ENCODE measurements around the gene KRT71.
A peak's percentile ranks its signal among the peaks of the same experiment; 100 is the strongest.

KRT71 gene

DNA sequence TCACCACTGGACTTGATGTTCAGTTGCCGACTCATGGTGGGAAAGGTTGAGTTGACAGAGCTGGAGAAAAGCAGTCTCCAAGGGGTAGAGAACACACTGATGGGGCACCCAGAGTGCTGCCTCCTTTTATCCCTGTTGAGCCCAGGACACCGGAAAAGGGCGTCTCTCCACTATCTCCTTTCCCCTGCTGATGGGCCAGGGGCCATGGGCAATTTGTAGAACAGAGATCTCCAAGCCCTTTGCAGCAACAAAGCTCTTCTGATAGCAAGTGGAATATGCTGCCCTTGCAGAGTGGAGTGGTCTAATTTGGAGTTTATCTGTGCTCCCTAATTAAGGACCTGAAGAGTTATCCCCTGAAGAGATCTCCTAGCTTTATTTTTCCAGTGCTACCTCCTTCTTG is 20.8 kb upstream of the KRT71 start, which contains the start of gene KRT74:
Gene KRT74, minus strand, starts transcription at position 101 of the 400 bp plus-strand sequence. Its CDS starts 66 bp downstream, at position 35.
- no peak for DNase-seq

DNA sequence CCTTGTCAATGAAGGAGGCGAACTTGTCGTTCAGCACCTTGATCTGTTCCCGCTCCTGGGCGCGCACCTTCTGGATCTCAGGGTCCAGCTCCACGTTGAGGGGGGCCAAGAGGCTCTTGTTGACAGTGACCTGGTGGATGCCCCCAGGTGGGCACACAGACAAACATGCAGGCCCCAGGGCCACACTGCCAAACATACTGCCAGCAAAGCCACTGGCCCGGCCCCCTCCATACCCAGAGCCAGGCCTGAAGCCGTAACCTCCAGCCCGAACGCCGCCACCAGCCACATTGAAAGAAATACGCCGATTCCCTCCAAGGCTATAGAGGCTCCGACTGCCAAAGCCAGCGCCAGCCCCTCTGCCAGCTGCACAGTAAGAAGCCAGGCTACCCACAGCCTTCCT is 20.4 kb upstream of the KRT71 start:
- no peak for DNase-seq

DNA sequence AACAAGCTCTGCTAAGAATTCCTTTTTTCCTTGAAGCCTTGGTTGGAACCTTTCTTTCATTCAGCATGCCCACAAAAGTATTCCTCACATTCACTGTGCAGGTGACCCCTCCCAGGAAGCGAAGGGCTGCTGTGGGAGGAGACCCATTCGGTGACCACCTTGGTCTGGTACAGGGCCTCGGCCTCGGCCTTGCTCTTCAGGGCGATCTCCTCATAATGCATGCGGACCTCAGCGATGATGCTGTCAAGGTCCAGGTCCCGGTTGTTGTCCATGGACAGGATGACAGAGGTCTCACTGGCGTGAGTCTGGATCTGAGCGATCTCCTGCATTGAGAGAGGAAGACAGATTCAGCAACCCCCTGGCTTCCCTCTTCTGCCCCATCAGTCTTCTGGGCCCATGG is 17.6 kb upstream of the KRT71 start:
- no peak for DNase-seq

DNA sequence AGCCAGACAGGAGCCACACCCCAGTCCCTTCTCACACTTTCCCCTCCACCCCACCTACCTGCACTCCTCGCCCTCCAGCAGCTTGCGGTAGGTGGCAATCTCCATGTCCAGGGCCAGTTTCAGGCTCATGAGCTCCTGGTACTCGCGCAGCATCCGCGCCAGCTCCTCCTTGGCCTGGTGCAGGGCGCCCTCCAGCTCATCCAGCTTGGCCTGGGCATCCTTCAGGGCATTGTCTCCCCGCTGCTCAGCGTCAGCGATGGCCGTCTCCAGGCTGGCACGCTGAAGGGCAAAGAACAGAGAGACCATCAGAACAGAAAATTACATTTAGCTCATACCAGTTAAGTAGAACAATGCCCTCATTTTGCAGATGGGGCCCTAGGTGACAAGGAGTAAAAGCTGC is 15.2 kb upstream of the KRT71 start:
- no peak for DNase-seq

DNA sequence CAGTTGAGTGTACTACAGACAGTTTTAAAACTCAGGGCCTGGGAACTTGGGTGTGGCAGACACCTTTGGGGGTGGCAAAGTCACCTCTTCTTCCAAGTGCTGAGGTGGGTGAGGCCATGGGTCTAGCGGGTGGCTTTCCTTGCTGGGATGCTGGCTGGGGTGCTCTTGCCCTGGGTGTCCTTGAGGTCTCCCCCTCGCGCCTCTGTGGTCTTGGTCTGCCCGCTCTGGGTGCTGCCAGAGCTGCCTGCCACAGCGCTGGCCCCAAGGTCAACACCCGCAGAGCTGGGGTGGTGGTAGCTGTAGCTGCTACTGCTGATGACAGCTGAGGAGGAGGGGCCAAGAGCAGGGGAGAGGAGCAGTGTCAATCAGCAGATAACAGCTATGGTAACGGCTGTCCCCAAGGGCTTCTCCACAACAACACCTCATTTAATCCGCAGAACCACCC is 13.9 kb upstream of the KRT71 start:
- no peak for DNase-seq

DNA sequence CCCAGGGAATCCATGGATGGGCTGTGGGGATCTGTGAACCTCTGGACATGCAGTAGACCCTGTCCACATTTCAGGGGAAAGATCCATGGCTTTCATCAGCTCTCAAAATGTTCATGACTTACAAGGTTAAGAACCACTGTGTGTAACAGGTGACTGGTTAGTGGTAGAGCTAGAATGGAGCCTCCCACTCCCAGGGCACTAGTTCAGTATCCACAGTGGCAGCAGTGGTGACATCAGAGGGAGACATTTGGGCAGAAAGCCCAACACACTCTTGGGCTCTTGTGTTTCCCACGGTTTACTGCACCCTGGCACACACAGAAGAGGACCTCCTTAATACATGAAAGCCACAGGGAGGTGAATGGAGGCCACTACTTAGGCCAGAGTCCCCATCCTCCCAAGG is 11.6 kb upstream of the KRT71 start:
- no peak for DNase-seq

DNA sequence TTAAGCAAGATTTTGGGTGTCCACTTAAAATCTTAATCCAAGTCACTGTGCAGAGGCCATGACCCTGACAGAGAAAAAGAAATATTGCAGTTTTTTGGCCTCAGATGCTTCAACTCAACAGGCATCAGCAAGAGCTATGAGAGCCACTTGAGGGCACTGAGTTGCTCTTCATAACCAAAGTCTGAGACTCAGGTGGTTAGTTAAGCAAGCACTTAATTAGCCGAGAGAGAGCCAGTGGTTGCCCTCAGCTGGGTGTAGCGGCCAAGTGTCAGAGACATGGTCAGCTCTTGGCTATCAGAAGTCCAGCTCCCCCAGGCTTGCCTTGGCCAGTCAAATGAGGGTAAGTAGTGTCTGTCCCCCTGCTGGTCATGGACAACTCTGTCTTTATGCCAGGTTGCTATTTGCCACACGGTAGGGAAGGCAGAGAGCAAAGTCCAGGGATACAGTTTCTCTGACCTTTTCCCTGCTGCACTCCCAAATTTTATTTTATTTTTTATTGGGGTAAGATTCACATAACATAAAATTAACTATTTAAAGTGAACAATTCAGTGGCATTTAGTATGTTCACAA is 9.0 kb upstream of the KRT71 start:
- DNase-seq = no peak

DNA sequence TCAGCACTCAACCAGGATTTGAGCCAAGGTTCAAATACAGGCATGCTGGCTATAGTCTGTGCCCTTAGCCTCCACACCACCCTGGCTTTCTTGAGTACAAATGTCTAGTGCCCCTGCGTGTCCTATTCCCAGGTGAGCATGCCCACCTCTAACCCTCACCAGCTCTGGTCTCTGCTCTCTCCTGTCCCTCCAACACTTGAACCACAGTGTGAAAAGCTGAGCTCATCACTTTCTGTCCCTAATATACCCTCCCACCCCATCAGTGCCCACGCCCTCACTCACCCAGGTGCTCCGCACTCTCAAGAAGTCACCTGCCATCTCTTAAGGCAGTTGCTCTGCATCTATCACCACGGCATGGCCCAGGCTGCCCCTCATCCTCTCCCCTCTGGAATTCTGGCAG is 7.0 kb upstream of the KRT71 start:
- no peak for DNase-seq

DNA sequence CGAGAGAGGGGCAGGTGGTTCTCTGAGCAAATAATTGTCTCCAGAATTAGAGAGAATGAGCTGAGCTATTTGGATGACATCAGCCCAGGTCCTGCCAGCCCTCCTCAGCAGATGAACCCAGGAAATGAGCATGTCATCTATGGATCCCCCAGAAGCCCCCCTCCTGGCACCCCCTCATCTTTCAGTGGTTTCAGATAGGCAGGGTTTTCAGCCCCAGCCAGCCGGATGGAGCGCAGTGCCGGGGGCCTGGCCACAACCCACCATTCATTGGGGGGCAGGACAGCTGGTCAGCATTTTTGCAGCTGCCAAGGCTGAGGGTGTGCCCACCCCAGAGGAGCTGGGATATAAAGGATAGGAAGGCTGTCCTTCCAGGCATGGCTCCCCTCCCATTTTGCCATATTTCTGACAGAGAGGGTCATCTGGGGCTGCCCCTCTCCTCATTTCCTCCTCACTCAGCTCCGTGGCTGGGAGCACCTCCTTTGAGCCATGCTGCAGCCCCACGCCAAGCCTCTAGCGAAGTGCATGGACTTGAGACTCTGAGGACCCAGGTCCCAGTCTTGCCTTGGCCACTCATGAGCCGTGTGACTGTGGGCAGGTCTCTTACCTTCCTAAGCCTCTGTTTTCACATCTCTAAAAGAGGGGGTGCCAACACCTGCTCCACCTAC is 6.0 kb upstream of the KRT71 start:
- no peak for DNase-seq

DNA sequence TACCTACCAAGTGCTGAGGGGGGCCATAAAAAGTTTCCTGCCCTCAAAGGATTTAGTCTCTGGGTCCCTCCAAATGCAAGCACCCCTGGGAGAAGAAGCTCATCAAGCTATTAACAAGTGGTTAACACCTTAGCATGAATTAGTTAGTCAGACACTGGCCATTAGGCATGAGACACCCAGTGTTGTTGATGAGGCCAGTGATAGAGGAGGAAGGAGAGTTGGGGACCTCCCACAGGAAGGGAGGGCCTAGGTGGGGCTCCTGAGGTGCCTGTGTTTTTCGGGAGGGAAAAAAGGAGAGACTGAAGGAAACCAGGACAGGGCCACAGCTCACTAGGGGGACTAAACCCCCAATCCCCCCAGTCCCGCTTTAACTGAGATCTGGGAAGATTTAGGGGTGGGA is 4.5 kb upstream of the KRT71 start:
- no peak for DNase-seq

DNA sequence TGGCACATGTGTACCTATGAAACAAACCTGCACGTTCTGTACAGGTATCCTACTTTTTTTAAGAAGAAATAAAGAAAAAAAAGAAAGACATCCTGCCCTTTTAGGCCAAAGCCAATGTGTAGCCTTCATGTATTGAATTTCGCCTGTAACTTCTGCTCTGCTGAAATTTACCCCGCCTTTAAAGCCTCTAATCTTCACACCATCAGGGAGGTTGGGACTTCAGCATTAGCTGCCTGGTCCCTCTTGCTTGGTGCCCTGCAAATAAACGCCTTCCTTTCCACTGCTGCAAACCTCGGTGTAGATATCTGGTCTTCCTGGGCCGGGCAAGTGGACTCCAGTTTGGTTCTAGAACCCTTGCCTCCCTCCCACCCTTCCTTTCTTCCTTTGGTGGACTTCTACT is 2.6 kb upstream of the KRT71 start:
- DNase-seq = no peak

DNA sequence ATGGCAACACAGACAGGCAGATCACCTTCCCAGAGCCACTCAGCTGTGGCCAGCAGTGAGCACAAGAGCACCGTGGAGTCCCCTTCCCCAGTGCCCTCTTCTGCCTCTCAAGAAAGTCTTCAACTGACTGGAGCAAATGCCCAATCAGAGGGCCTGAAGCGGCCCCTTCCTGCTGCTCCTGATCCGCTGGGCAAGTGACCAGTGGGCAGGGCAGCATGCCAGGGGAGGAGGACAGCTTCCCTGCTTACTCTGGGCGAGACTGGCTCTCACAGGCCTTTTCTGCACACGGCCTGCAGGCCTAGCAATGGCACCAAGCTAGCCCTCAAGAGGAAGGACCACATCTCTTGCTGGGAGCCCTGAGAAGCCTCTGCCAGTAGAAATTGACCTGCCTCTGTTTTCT is 890 bp downstream of the KRT71 start:
- no peak for DNase-seq

DNA sequence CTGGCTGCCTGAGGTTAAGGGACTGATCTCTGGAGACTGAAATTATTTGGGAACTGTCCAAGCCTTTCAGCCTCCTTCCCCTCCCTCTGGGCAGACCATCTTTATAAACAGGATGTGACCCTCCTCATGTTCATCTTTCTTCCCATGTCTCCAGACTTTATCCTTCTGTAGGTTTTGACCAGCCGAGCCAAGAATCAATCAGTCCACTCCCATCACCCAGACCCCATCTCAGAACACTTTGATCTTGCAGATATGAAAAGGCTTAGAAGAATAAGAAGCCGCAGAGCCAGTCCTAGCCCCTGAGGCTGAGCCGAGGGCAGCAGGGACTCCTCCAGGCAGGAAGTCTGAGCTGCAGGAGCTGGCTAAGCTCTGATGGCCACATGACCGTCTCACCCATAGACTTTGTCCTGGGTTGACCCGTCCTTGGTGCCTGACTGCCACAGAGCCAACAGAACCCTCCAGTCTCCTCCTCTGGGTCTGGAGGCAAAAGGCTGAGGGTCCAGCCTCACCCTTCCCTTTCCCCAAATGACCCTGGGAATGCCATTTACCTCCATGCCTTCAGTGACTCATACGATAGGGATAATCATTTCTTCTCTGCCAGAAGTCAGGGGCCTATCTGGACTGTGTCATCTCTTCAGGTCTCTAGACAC is 1.6 kb downstream of the KRT71 start:
- peak; percentile 89 for DNase-seq

DNA sequence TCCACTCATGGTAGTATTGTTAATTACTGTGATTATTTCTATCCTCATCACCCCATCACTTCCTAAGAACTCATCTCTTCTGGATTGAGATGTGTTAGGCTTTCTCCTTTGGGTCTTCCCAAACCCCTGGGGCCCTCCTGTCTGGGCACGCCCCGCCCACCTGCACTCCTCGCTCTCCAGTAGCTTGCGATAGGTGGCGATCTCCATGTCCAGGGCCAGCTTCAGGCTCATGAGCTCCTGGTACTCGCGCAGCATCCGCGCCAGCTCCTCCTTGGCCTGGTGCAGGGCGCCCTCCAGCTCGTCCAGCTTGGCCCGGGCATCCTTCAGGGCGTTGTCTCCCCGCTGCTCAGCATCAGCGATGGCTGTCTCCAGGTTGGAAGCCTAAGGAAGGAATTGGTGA is 6.8 kb downstream of the KRT71 start:
- no peak for DNase-seq

DNA sequence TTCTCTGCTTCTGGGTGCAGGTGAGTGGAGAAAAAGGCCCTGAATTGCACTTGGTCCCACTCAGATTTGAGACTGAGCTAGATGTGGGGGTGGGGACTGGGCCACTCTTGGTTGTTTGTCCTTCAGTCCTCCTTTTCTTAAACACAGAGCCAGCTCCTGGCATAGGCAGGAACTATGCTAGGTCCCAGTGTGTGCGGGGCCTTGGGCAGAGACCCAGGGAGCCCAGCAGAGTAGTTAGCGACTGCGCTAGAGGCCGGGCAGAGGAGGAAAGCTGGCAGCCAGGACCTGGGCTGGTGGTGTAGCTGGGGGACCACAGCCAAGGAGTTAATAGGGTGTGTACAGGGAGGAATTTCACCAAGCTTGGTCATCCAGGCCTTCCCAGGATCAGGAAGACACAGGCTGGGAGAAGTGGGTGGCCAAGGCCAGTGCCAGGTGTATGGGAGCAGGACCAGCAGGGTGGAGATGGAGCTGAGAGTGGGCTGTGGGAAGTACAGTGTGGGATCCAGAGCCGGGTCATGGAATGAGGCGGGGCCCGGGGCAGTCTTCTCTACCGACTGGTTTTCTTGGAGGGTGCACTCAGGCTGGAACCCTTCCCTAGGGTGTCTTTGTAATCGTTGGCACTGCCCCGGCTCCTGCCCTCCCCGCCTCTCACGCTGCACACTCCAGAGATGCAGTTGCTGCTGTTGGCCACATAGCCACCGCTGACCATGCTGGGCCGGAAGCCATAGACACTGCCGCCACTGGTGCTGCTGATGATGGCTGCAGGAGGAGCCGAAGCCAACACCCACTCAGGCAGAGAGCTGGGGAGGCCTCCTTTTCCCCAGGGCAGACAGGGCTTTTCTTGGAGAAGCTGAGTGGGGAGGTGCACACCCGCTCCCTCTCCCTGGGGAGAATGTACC is 8.7 kb downstream of the KRT71 start:
- DNase-seq = no peak

DNA sequence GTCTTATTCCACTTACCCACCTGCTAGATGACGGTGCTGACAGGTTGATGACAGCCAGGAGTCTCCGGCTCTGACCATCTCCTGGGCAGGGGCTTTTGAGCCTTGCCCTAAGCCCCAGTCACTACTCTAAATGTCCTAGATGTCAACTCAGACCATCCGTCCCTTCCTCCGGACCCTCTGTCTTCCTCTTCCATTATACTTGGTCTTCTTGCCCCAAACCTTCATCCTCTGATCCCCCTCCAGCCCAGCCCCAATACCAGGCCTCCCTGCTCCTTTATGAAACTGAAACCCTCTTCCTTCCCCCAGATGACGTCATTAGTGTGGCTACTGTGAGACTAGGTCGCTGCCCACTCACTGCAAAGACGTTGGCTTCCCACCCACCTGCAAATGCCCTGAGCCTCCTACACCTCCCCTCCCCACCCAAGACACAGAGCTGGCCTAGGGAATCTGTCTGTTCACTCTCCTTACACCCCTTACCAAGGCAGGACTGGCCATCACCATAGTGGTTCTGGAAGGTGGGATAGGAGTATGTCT is 10.1 kb downstream of the KRT71 start:
- DNase-seq = no peak

DNA sequence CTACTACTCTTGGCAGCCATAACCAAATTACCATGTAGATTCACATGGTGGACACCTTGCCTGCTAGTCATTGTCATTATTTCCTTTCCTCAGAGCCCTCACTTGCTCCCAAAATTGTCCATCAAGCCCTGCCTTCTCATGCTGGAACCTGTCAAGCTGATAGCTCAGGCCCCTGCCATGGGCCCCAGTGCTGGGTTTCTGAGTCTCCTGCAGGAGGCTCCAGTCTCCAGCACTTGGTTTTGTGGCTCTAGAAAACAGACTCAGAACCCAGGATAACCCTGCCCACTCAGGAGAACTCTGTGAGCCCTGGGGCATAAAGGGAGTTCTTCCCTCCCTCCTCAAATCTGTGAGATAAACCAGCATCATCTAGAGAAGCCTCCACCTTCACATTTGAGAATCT is 10.8 kb downstream of the KRT71 start:
- no peak for DNase-seq

DNA sequence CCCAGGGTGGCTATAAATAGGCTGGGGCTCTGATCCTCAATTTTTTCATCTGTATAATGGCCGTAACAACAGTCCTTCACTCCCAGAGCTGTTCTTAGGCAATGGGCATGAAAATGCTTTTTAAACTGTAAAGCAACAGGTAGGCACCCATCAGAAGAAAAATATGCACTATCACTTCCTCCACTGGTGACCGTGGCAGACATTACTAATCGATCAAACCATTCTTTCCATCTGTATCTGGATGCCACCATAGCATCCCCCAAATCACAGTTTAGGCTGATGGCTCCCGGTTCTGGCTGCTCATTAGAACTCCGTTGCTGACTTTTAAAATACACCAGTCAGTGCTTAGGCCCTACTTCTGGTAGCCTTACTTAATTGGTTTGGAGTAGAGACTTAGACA is 11.2 kb downstream of the KRT71 start:
- no peak for DNase-seq

DNA sequence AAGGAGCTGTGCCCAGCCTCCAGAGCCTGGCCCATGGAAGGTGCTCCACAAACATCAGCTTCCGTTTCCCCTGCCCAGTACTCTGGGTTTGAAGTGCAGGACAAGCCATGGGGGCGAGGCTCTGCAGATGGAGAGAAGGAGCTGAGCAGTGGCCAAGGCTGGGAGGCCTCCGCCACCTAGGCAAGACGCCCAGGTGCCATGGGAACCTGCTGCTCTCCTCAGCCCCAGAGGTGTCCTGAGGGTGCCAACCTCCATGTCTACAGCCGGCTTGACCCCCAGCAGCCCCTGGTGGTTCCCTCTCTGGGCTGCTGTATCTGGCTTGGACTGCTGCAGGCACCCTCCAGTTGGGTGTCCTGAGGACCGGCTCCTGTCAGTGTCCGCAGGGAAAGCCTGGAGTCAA is 12.4 kb downstream of the KRT71 start:
- DNase-seq = no peak

DNA sequence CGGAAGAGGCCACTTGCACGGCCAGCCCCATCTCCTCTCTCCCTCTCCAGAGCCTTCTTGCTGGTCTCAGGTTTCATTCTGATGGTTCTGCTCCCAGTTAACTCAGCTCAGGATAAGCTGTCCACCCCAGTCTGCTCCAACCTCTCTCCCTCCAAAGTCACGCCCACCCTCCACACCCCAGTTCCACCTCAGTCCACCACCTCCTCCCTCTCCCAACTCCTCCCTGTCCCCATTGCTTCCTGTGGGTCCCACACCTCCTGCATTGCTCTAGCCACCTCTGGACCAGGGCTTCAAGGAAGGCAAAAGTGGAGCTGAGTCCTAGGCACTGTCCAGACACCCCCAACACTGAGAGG is 13.1 kb downstream of the KRT71 start:
- DNase-seq = no peak

DNA sequence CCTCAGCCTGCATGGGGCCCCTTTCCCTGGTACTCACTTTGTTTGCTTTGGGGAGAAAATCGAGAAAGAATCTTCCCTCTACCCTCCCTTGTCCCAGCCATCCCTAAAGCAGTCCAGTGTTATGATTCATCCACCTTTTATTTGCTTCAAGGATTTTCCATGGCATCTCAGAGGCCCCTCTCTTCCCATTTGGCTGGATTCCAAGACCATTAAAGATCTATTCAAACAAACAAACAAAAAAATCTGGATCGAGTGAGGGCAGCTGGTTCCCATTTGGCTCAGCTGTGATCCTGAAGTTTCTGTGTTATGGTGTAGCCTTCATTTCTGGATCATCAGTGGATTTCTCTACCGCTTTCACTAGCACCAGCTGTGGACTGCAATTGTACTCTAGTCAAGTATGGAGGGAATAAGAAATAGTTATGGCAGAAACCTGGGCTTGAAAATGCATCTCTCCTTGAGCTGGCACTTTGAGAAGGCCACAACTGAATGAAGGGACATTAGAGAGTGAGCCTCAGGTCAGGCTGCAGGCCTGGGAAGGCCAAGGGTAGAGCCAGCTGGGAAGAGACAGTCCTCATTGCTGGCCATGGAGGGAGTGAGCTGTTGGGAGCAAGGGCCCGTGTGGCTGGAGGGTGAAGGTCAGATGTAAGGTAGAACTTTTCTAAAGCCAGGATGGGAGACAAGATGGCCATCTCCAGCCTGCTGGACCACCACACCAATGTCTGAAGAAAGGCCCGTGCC is 13.7 kb downstream of the KRT71 start:
- DNase-seq = no peak

DNA sequence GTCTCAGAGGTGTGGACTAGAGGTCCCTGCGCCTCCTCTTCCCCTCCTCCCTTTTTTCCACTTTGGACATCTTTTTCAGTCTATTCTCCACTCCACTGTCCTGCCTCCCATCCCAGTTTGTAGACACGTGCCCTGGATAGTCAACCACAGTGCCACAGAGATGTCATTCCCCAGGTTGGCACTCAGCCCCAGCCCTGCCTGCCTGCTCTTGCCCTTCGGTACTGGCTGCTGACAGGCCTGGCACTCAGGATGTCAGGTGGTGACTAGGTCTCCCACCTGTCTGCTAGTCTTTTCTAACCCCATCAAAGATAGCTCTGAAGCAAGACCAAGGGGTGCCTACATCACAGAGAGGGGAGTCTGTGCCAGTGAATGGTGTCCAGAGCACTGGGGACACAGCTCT is 15.8 kb downstream of the KRT71 start:
- DNase-seq = no peak

DNA sequence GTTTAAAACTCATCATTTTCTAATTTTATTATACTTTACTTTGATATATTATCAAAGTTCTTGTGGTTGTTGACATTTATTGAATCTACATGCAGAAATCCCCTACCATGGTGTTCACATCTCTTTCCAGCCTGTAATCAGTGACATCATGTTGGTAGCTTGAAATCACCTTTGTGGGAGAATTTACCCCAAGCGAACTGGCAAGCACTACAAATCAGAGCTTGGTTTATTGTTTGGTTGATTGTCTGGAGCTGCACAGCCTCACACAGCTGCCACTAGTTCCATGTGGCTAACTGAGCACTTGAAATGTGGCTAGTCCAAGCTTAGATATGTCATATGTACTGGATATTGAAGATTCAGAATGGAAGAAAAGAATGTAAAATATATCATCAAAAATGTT is 17.4 kb downstream of the KRT71 start:
- no peak for DNase-seq
